ENCODE measurements around the gene ADAM22.

- TF ChIP-seq CTCF (IDR thresholded peaks at IDR 0.05; ENCODE audit: low read length): no peak
- no peak for TF ChIP-seq EZH2 (optimal IDR thresholded peaks at IDR 0.05; ENCODE audit: low read depth, low read length)
Observed at GRCh38 chr7:88115258-88115796, 181.3 kb downstream of the ADAM22 start.
